ENCODE measurements around the gene IGFL2.

DNA sequence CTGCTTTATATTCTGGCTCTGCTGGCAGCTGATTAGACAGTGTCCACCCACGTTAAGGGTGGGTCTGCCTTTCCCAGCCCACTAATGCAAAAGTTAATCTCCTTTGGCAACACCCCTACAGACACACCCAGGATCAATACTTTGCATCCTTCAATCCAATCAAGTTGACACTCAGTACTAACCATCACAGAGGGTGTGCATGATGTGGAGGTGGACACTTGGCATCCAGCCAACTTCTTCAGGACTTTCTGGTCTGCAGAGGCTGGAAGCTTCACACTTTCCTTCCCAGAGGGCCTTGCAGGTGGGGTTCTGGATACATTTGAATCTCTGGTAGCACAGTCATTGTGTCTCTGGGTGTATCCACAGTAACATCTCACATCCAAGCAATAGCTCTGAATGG, 62.6 kb downstream of the IGFL2 start:
- TF ChIP-seq GABPA (IDR thresholded peaks at IDR 0.05 in 1 of 2, conservative IDR thresholded peaks at IDR 0.05 in 1 of 2) (no peak), RAD21 (IDR thresholded peaks at IDR 0.05) (no peak), RXRA (IDR thresholded peaks at IDR 0.05) (no peak), HNF4G (IDR thresholded peaks at IDR 0.05) (no peak)
- TF ChIP-seq, protein P1, sequence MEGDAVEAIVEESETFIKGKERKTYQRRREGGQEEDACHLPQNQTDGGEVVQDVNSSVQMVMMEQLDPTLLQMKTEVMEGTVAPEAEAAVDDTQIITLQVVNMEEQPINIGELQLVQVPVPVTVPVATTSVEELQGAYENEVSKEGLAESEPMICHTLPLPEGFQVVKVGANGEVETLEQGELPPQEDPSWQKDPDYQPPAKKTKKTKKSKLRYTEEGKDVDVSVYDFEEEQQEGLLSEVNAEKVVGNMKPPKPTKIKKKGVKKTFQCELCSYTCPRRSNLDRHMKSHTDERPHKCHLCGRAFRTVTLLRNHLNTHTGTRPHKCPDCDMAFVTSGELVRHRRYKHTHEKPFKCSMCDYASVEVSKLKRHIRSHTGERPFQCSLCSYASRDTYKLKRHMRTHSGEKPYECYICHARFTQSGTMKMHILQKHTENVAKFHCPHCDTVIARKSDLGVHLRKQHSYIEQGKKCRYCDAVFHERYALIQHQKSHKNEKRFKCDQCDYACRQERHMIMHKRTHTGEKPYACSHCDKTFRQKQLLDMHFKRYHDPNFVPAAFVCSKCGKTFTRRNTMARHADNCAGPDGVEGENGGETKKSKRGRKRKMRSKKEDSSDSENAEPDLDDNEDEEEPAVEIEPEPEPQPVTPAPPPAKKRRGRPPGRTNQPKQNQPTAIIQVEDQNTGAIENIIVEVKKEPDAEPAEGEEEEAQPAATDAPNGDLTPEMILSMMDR (IDR thresholded peaks at IDR 0.05; ENCODE audit: low read depth, low read length, missing input control), result no peak
- TF ChIP-seq, protein P2, sequence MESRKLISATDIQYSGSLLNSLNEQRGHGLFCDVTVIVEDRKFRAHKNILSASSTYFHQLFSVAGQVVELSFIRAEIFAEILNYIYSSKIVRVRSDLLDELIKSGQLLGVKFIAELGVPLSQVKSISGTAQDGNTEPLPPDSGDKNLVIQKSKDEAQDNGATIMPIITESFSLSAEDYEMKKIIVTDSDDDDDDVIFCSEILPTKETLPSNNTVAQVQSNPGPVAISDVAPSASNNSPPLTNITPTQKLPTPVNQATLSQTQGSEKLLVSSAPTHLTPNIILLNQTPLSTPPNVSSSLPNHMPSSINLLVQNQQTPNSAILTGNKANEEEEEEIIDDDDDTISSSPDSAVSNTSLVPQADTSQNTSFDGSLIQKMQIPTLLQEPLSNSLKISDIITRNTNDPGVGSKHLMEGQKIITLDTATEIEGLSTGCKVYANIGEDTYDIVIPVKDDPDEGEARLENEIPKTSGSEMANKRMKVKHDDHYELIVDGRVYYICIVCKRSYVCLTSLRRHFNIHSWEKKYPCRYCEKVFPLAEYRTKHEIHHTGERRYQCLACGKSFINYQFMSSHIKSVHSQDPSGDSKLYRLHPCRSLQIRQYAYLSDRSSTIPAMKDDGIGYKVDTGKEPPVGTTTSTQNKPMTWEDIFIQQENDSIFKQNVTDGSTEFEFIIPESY (IDR thresholded peaks at IDR 0.05), result no peak
